Suprapubic skin (tissue), 4 donors: Measurements from ENCODE around the gene ARHGAP31. TPM values are rescaled to one million over a fixed set of nuclear protein-coding genes. Genes with fewer than 3 reads are reported as not detected.

Source experiments
- DNase-seq, 2 donors: peaks; one replicate each; pipeline ENCODE4 v3.0.0-alpha.2; 2019; ENCODE audit warnings: low spot score in 2 of 2
- H3K27ac ChIP-seq: fragments of 200-600 bp; sonication (generic); one replicate; pipeline ENCODE4 v1.5.1; 2019
- H3K27me3 ChIP-seq: fragments of 200-600 bp; sonication (generic); one replicate; pipeline ENCODE4 v1.5.1; 2019
- H3K36me3 ChIP-seq: fragments of 200-600 bp; sonication (generic); one replicate; pipeline ENCODE4 v1.5.1; 2019
- H3K4me1 ChIP-seq: fragments of 200-600 bp; sonication (generic); one replicate; pipeline ENCODE4 v1.5.1; 2019
- H3K4me3 ChIP-seq: fragments of 200-600 bp; sonication (generic); one replicate; pipeline ENCODE4 v1.5.1; 2019; ENCODE audit warnings: mild to moderate bottlenecking
- H3K9me3 ChIP-seq: fragments of 200-600 bp; sonication (generic); one replicate; pipeline ENCODE4 v1.5.1; 2019
- CTCF ChIP-seq, 2 donors: fragments of 200-600 bp in 1 of 2; fragments of 450-650 bp in 1 of 2; sonication (generic) in 1 of 2; IDR thresholded peaks; one replicate each; pipeline ENCODE4 v1.5.1; 2016 to 2019; ENCODE audit warnings: antibody characterized with exemption in 2 of 2, mild to moderate bottlenecking in 1 of 2, moderate library complexity in 1 of 2
- EP300 ChIP-seq: sonication (generic); formaldehyde crosslinking; IDR thresholded peaks from one replicate; pipeline ENCODE4 v1.6.1; 2017; ENCODE audit warnings: antibody characterized with exemption
- POLR2A ChIP-seq, 2 donors: fragments of 450-650 bp; IDR thresholded peaks; one replicate each; pipeline ENCODE4 v1.6.1; 2017; ENCODE audit warnings: antibody characterized with exemption in 2 of 2, mild to moderate bottlenecking in 2 of 2, moderate library complexity in 2 of 2
- POLR2AphosphoS5 ChIP-seq, 3 donors: sonication (generic); formaldehyde crosslinking; IDR thresholded peaks; one replicate each; pipeline ENCODE4 v1.6.1; 2017; ENCODE audit warnings: antibody characterized with exemption in 3 of 3
- WGBS: methylation state at CpG from one replicate; pipeline ENCODE4 v1.1.5; 2018; 5-methylcytosine and 5-hydroxymethylcytosine counted together
- total RNA-seq, 4 donors: library from RNA; depleted of rRNA; stranded (reverse); fragments of >200 nt; gene quantifications; one replicate each; pipeline ENCODE4 v1.1.0, GENCODE V29; 2016

Gene ARHGAP31
- total RNA-seq, 4 donors from 2014 or later: 15.8 to 26.6 (median 21.7) TPM

GRCh38 chr3:119401069-119401468, 106.9 kb downstream of the ARHGAP31 start:
- no peak overlapping the region for H3K4me3 ChIP-seq
- H3K27ac ChIP-seq: no peak overlapping the region
- H3K36me3 ChIP-seq: peaks cover 65% of the 10 kb centered on the region
- 93% methylated on average over 5 of the region's 5 CpGs for WGBS
- no peak for DNase-seq
- no peaks in the 10 kb centered on the region for H3K4me1 ChIP-seq
- H3K9me3 ChIP-seq: no peaks in the 10 kb centered on the region
- TF ChIP-seq POLR2AphosphoS5 (IDR thresholded peaks at IDR 0.05): no peak
- TF ChIP-seq CTCF (IDR thresholded peaks at IDR 0.05): no peak
- TF ChIP-seq EP300: no peak
- TF ChIP-seq POLR2A (IDR thresholded peaks at IDR 0.05): no peak
- H3K27me3 ChIP-seq: no peaks in the 10 kb centered on the region

- Histone ChIP-seq H3K36me3 (peaks cover 61% of the 10 kb centered on the region), H3K27me3 (no peaks in the 10 kb centered on the region), H3K4me3 (no peak overlapping the region), H3K4me1 (no peaks in the 10 kb centered on the region), H3K9me3 (no peaks in the 10 kb centered on the region), H3K27ac (no peak overlapping the region)
- WGBS: 88% methylated on average over 18 of the region's 36 CpGs
- no peak for DNase-seq
- TF ChIP-seq CTCF (IDR thresholded peaks at IDR 0.05) (no peak), EP300 (no peak), POLR2AphosphoS5 (IDR thresholded peaks at IDR 0.05) (no peak), POLR2A (IDR thresholded peaks at IDR 0.05) (no peak)
Measured at GRCh38 chr3:119401503-119402440, 107.6 kb downstream of the ARHGAP31 start.

- no peaks in the 10 kb centered on the region for H3K27me3 ChIP-seq
- no peaks in the 10 kb centered on the region for H3K9me3 ChIP-seq
- 84% methylated on average over 1 of the region's 1 CpG for WGBS
- TF ChIP-seq POLR2A (IDR thresholded peaks at IDR 0.05): no peak
- TF ChIP-seq POLR2AphosphoS5 (IDR thresholded peaks at IDR 0.05): no peak
- no peak for TF ChIP-seq CTCF (IDR thresholded peaks at IDR 0.05)
- TF ChIP-seq EP300: no peak
- H3K4me3 ChIP-seq: no peak overlapping the region
- H3K4me1 ChIP-seq: no peaks in the 10 kb centered on the region
- peaks cover 53% of the 10 kb centered on the region for H3K36me3 ChIP-seq
- DNase-seq: no peak
- no peak overlapping the region for H3K27ac ChIP-seq
Measured at GRCh38 chr3:119402791-119403190, 108.6 kb downstream of the ARHGAP31 start.

GRCh38 chr3:119403201-119403600, 109.0 kb downstream of the ARHGAP31 start:
- no peak overlapping the region for H3K4me3 ChIP-seq
- H3K27ac ChIP-seq: no peak overlapping the region
- TF ChIP-seq CTCF (IDR thresholded peaks at IDR 0.05) (no peak), POLR2AphosphoS5 (IDR thresholded peaks at IDR 0.05) (no peak), EP300 (no peak), POLR2A (IDR thresholded peaks at IDR 0.05) (no peak)
- no peaks in the 10 kb centered on the region for H3K4me1 ChIP-seq
- WGBS: 100% methylated on average over 1 of the region's 1 CpG
- H3K9me3 ChIP-seq: no peaks in the 10 kb centered on the region
- H3K27me3 ChIP-seq: no peaks in the 10 kb centered on the region
- H3K36me3 ChIP-seq: peaks cover 53% of the 10 kb centered on the region
- no peak for DNase-seq

GRCh38 chr3:119405315-119405714, 111.1 kb downstream of the ARHGAP31 start:
- Histone ChIP-seq H3K4me1 (no peaks in the 10 kb centered on the region), H3K9me3 (no peaks in the 10 kb centered on the region), H3K27me3 (no peaks in the 10 kb centered on the region), H3K4me3 (no peak overlapping the region), H3K36me3 (peaks cover 45% of the 10 kb centered on the region), H3K27ac (no peak overlapping the region)
- TF ChIP-seq POLR2A (IDR thresholded peaks at IDR 0.05): no peak
- no peak for TF ChIP-seq POLR2AphosphoS5 (IDR thresholded peaks at IDR 0.05)
- no peak for TF ChIP-seq CTCF (IDR thresholded peaks at IDR 0.05)
- TF ChIP-seq EP300: no peak
- 74% methylated on average over 2 of the region's 2 CpGs for WGBS
- no peak for DNase-seq
